Stimulated activated CD4-positive, alpha-beta T cell treated with anti-CD3 and anti-CD28 coated beads, Interleukin-12 subunit alpha, Interleukin-12 subunit beta, amount 100 ng/mL, for 24 hours (primary cell): Measurements from ENCODE around the gene TEPSIN.

Experiments
- DNase-seq, 2 experiments: peaks; one replicate each; pipeline ENCODE4 v3.0.0-alpha.2; 2020; ENCODE audit warnings: low read depth in 2 of 2

TEPSIN gene

GRCh38 chr17:81197409-81197795, 41.5 kb downstream of the TEPSIN start:
- DNase-seq = no peak

- no peak for DNase-seq
Measured at GRCh38 chr17:81196505-81197408, 42.1 kb downstream of the TEPSIN start.

GRCh38 chr17:81195941-81196495, 42.8 kb downstream of the TEPSIN start:
- no peak for DNase-seq

GRCh38 chr17:81194941-81195901, 43.6 kb downstream of the TEPSIN start:
- DNase-seq = no peak

- no peak for DNase-seq
Measured at GRCh38 chr17:81194225-81194760, 44.6 kb downstream of the TEPSIN start.

- DNase-seq = no peak
Measured at GRCh38 chr17:81193470-81194224, 45.2 kb downstream of the TEPSIN start.

- no peak for DNase-seq
Measured at GRCh38 chr17:81193051-81193410, 45.8 kb downstream of the TEPSIN start.

GRCh38 chr17:81192386-81193050, 46.3 kb downstream of the TEPSIN start:
- DNase-seq = no peak

- DNase-seq = no peak
Measured at GRCh38 chr17:81191646-81192045, 47.2 kb downstream of the TEPSIN start.

GRCh38 chr17:81191116-81191515, 47.7 kb downstream of the TEPSIN start:
- no peak for DNase-seq

- no peak for DNase-seq
Measured at GRCh38 chr17:81190591-81190990, 48.3 kb downstream of the TEPSIN start.

- DNase-seq = no peak
Measured at GRCh38 chr17:81189670-81190530, 49.0 kb downstream of the TEPSIN start.

GRCh38 chr17:81189016-81189415, 49.8 kb downstream of the TEPSIN start:
- DNase-seq = no peak

- no peak for DNase-seq
Measured at GRCh38 chr17:81188491-81188840, 50.4 kb downstream of the TEPSIN start.

- DNase-seq = no peak
Measured at GRCh38 chr17:81187586-81188490, 51.0 kb downstream of the TEPSIN start.

GRCh38 chr17:81187120-81187519, 51.7 kb downstream of the TEPSIN start:
- DNase-seq = no peak

GRCh38 chr17:81186203-81186602, 52.7 kb downstream of the TEPSIN start:
- DNase-seq = no peak

- DNase-seq = no peak
Measured at GRCh38 chr17:81184555-81184954, 54.3 kb downstream of the TEPSIN start.

- DNase-seq = no peak
Measured at GRCh38 chr17:81183807-81184206, 55.0 kb downstream of the TEPSIN start.
